ENCODE data around the gene CDYL2. TPM values are rescaled to one million over a fixed set of nuclear protein-coding genes. Genes with fewer than 3 reads are reported as not detected.

CDYL2 gene
- total RNA-seq, 1 donor from 2014 or later: 26.5 TPM

- Histone ChIP-seq H3K4me1 (ENCODE audit: insufficient read depth, low read length) (no peaks in the 10 kb centered on the region), H3K27me3 (ENCODE audit: insufficient read depth, low read length) (no peaks in the 10 kb centered on the region), H3K79me2 (ENCODE audit: insufficient read depth, low read length) (no peaks in the 10 kb centered on the region), H3K9ac (ENCODE audit: low read length) (no peak overlapping the region), H4K20me1 (ENCODE audit: insufficient read depth, low read length) (peaks cover 17% of the 10 kb centered on the region), H3K27ac (ENCODE audit: low read depth, low read length) (no peak overlapping the region), H3K4me2 (ENCODE audit: low read length) (no peak overlapping the region), H3K36me3 (ENCODE audit: insufficient read depth, low read length) (no peaks in the 10 kb centered on the region), H3K4me3 (ENCODE audit: insufficient read depth, low read depth, low read length) (no peak overlapping the region), H2AFZ (ENCODE audit: low read depth, low read length) (no peak overlapping the region), H3K9me3 (ENCODE audit: insufficient read depth, low read depth, low read length) (no peaks in the 10 kb centered on the region)
- Mint-ChIP-seq H3K27ac (ENCODE audit: unreplicated experiment) (no peak overlapping the region), H3K36me3 (ENCODE audit: low read depth, unreplicated experiment) (no peaks in the 10 kb centered on the region), H3K9me3 (ENCODE audit: unreplicated experiment) (peaks cover 2% of the 10 kb centered on the region), H3K27me3 (ENCODE audit: low read depth, unreplicated experiment) (no peaks in the 10 kb centered on the region), H3K4me1 (ENCODE audit: low read depth, unreplicated experiment) (no peaks in the 10 kb centered on the region), H3K4me3 (ENCODE audit: unreplicated experiment) (no peak overlapping the region)
- DNase-seq (ENCODE audit: low read depth) (no peak), FAIRE-seq (no peak)
- TF ChIP-seq, protein P1, sequence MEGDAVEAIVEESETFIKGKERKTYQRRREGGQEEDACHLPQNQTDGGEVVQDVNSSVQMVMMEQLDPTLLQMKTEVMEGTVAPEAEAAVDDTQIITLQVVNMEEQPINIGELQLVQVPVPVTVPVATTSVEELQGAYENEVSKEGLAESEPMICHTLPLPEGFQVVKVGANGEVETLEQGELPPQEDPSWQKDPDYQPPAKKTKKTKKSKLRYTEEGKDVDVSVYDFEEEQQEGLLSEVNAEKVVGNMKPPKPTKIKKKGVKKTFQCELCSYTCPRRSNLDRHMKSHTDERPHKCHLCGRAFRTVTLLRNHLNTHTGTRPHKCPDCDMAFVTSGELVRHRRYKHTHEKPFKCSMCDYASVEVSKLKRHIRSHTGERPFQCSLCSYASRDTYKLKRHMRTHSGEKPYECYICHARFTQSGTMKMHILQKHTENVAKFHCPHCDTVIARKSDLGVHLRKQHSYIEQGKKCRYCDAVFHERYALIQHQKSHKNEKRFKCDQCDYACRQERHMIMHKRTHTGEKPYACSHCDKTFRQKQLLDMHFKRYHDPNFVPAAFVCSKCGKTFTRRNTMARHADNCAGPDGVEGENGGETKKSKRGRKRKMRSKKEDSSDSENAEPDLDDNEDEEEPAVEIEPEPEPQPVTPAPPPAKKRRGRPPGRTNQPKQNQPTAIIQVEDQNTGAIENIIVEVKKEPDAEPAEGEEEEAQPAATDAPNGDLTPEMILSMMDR (IDR thresholded peaks at IDR 0.05; ENCODE audit: insufficient read depth, low read depth, low read length): no peak
- no peak for TF ChIP-seq EZH2 (IDR thresholded peaks at IDR 0.05; ENCODE audit: insufficient read depth, low read length)
These were observed 98.8 kb downstream of the CDYL2 start for GRCh38 chr16:80705596-80705995.

DNA sequence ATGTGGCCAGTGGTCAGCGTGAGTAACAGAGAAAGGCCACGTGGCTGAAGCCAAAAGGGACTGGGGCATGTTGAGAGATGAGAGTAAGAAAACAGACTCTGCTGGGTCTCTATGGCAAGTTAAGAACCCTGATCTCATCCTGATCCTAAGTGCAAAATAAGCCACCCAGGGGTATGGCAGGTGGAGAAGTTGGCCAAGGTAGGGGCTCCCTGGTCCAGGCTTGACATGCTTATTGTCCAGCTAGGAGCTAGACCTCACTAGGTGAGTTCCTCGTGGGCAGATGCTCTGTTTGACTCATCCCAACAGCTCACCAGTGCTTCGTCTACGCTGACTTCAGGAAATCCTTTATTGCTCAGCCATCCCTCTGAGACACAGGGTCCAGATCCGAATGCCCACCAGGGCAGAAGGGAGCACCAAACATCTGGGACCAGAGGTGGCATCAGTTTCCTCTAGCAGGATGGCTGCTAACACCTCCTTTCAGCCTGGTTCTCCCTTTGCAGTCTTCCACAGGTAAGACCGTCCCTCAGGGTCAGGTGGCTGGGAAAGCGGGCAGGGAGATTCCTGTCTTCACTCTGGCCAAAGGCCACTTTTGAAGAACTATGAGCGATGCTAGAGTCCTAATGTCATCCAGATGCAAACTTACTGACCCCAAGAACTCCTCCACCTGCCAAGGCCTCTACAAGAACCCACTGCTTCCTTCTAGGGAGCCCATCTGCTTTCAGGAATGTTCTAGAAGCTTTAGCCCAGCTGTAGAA, 99.5 kb downstream of the CDYL2 start:
- Mint-ChIP-seq H3K27ac (ENCODE audit: unreplicated experiment) (no peak overlapping the region), H3K9me3 (ENCODE audit: unreplicated experiment) (peaks cover 2% of the 10 kb centered on the region), H3K4me1 (ENCODE audit: low read depth, unreplicated experiment) (no peaks in the 10 kb centered on the region), H3K27me3 (ENCODE audit: low read depth, unreplicated experiment) (no peaks in the 10 kb centered on the region), H3K4me3 (ENCODE audit: unreplicated experiment) (no peak overlapping the region), H3K36me3 (ENCODE audit: low read depth, unreplicated experiment) (no peaks in the 10 kb centered on the region)
- no peak for TF ChIP-seq EZH2 (IDR thresholded peaks at IDR 0.05; ENCODE audit: insufficient read depth, low read length)
- TF ChIP-seq, protein P1 (IDR thresholded peaks at IDR 0.05; ENCODE audit: insufficient read depth, low read depth, low read length): no peak
- no peak overlapping the region for H2AFZ ChIP-seq (ENCODE audit: low read depth, low read length)
- no peaks in the 10 kb centered on the region for H3K79me2 ChIP-seq (ENCODE audit: insufficient read depth, low read length)
- no peaks in the 10 kb centered on the region for H3K9me3 ChIP-seq (ENCODE audit: insufficient read depth, low read depth, low read length)
- no peaks in the 10 kb centered on the region for H3K27me3 ChIP-seq (ENCODE audit: insufficient read depth, low read length)
- no peaks in the 10 kb centered on the region for H3K36me3 ChIP-seq (ENCODE audit: insufficient read depth, low read length)
- DNase-seq (ENCODE audit: low read depth): no peak
- no peak for FAIRE-seq
- H3K9ac ChIP-seq (ENCODE audit: low read length): no peak overlapping the region
- no peak overlapping the region for H3K27ac ChIP-seq (ENCODE audit: low read depth, low read length)
- H3K4me1 ChIP-seq (ENCODE audit: insufficient read depth, low read length): no peaks in the 10 kb centered on the region
- no peak overlapping the region for H3K4me2 ChIP-seq (ENCODE audit: low read length)
- peaks cover 17% of the 10 kb centered on the region for H4K20me1 ChIP-seq (ENCODE audit: insufficient read depth, low read length)
- no peak overlapping the region for H3K4me3 ChIP-seq (ENCODE audit: insufficient read depth, low read depth, low read length)
